Measurements from ENCODE around the gene VTN.

VTN gene, protein sequence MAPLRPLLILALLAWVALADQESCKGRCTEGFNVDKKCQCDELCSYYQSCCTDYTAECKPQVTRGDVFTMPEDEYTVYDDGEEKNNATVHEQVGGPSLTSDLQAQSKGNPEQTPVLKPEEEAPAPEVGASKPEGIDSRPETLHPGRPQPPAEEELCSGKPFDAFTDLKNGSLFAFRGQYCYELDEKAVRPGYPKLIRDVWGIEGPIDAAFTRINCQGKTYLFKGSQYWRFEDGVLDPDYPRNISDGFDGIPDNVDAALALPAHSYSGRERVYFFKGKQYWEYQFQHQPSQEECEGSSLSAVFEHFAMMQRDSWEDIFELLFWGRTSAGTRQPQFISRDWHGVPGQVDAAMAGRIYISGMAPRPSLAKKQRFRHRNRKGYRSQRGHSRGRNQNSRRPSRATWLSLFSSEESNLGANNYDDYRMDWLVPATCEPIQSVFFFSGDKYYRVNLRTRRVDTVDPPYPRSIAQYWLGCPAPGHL

DNA sequence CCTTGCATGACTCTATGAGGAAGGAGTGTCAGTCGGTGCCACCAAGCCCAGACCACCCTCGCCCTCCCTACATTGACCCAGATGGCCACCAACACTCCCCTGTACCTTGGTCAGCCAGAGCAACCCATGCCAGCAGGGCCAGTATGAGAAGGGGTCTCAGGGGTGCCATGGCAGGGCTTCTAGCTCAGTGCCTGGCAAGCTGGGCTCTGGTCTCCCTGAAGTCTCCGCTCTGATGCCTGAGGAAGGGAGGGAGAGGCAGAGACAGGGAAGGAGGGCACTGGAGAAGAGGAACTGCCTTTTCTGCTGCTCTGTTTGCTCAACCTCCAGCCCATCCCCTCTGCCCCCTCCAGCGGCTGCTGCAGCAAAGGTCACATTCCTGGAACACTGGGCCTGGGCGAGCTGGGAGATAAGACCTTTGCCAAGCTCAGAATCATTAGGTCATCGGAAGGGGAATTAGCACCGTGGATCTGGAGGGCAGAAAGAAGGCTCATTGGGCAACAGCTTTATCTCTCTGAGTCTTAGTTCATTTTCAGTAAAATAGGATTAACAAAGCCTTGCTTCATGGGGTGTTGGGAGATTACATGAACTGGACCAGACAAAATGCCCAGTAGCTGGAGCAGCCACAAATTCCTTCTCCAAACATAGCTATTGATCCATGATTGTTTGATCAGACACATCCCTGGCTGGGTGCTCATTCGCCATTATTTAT, at the start of gene VTN:
TSS of gene VTN (minus strand) at position 273 of the 709 bp plus-strand sequence. CDS start at position 169, 104 bp downstream.
- Histone ChIP-seq H3K36me3 (peaks cover 0 to 17% (median 6%) of the 10 kb centered on the region in 3 donors), H3K27ac (peak within 1 kb of the TSS; percentile 72 to 77), H3K9me3 (no peaks in the 10 kb centered on the region), H3K27me3 (no peaks in the 10 kb centered on the region), H3K4me3 (peak within 1 kb of the TSS; percentile 55 to 65), H3K4me1 (peaks cover 6 to 30% (median 23%) of the 10 kb centered on the region in 4 donors)
- intact Hi-C loops (cut with DNase I; ENCODE audit: low total_unique reads): no loop called here
- TF ChIP-seq, protein P1, sequence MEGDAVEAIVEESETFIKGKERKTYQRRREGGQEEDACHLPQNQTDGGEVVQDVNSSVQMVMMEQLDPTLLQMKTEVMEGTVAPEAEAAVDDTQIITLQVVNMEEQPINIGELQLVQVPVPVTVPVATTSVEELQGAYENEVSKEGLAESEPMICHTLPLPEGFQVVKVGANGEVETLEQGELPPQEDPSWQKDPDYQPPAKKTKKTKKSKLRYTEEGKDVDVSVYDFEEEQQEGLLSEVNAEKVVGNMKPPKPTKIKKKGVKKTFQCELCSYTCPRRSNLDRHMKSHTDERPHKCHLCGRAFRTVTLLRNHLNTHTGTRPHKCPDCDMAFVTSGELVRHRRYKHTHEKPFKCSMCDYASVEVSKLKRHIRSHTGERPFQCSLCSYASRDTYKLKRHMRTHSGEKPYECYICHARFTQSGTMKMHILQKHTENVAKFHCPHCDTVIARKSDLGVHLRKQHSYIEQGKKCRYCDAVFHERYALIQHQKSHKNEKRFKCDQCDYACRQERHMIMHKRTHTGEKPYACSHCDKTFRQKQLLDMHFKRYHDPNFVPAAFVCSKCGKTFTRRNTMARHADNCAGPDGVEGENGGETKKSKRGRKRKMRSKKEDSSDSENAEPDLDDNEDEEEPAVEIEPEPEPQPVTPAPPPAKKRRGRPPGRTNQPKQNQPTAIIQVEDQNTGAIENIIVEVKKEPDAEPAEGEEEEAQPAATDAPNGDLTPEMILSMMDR (IDR thresholded peaks at IDR 0.05): no peak
- DNase-seq: peak in 1 of 2 donors; percentile 38

DNA sequence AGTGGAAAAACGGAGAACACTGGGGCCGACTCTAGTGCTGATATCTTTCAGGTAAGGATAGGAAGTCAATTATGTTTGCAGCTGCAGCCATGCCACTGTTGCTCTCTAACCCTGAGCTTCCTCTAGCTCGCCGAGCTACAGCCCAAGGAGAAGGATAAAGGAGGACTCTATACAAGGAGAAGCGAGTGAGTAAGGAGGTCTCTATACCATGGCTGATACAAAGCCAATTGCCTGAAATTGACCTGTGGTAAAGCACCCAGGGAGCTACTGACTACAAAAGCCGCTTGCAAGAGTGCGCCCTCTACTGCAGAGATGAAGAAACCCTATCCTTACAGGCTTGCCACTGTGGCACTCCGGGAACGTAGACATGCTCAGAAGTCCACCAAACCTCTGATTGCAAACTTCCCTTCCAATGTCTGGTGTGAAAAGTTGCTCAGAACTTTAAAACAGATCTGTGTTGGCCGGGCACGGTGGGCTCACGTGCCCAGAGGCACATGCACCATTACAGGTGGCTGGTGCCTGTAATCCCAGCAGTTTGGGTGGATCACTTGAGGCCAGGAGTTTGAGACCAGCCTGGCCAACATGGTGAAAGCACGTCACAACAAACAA, 46.7 kb upstream of the VTN start:
- Histone ChIP-seq H3K27ac (no peak overlapping the region), H3K36me3 (no peaks in the 10 kb centered on the region), H3K9me3 (no peaks in the 10 kb centered on the region), H3K27me3 (peaks cover 0 to 39% of the 10 kb centered on the region in 2 donors), H3K4me1 (no peaks in the 10 kb centered on the region), H3K4me3 (no peak overlapping the region)
- DNase-seq: peak in 1 of 2 donors; percentile 43
- TF ChIP-seq, protein P1 (IDR thresholded peaks at IDR 0.05): peak; percentile 18 to 38
- intact Hi-C loops (cut with DNase I; ENCODE audit: low total_unique reads): no loop called here

DNA sequence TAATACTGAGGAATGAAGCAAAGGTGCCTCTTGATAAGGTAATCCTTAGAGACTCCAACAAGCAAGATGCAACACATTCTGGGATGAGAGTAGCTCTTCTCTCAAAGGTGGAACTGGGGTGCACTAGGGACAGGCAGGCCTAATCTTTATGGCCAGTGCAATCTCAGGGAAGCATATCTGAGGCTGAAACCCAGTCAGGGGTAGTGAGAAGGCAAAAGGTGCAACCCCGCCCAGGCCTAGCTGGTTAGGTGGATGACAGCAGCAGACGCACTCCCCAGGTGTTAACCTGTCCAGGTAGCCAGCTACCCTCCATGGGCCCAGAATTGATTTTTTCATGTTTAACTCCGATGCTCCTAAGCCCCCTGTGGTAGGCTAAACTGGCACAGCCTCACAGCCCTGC, 45.8 kb upstream of the VTN start:
- intact Hi-C loops (cut with DNase I; ENCODE audit: low total_unique reads): no loop called here

DNA sequence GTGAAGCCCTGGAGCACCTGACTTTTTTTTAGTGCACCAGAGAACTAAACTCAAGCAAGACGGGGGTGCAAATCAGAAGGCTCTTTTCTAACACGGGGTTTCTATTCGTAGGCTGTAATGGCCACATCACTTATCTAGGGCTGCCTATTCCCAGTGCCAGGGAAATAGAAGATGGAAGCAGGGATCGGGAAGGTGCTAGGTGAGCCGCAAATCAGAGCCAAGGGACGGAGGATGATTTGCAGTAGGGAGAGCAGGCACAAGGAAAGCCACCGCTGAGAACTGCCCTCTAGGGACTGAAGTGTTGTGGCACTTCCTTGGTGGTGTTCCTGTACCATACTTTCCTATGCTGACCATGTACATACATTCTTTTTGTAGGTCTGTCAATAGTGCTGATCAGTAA, 43.7 kb upstream of the VTN start:
- no peaks in the 10 kb centered on the region for H3K36me3 ChIP-seq
- peaks cover 0 to 26% of the 10 kb centered on the region in 2 donors for H3K27me3 ChIP-seq
- no peaks in the 10 kb centered on the region for H3K4me1 ChIP-seq
- TF ChIP-seq, protein P1 (IDR thresholded peaks at IDR 0.05): no peak
- no peak overlapping the region for H3K27ac ChIP-seq
- no peak for DNase-seq
- no peak overlapping the region for H3K4me3 ChIP-seq
- intact Hi-C loops (cut with DNase I; ENCODE audit: low total_unique reads): no loop called here
- no peaks in the 10 kb centered on the region for H3K9me3 ChIP-seq

More for the DNA sequence above, 45.8 kb upstream of the VTN start:
- no peak for DNase-seq
- TF ChIP-seq, protein P1 (IDR thresholded peaks at IDR 0.05): no peak
- Histone ChIP-seq H3K4me1 (no peaks in the 10 kb centered on the region), H3K9me3 (no peaks in the 10 kb centered on the region), H3K36me3 (no peaks in the 10 kb centered on the region), H3K27ac (no peak overlapping the region), H3K4me3 (no peak overlapping the region), H3K27me3 (peaks cover 0 to 42% of the 10 kb centered on the region in 2 donors)

DNA sequence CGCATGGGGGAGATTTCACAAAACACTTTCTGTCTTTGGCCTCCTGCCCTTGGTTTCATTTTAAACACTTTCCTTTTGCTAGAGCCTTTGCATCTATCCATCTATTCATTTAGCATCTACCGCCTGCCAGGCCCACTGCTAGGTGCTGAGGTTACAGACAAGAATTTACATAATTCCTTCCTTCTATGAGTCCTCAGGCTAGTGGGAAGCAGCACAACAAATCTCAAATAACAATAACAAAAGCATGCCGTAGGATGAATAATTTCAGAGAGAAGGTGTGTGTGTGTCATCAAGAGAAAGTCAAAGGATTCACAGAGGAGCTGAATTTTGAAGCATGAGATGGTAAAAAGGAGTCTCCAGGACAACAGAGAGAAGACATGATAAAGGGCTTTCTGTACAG, 42.0 kb upstream of the VTN start:
- no peak overlapping the region for H3K4me3 ChIP-seq
- TF ChIP-seq, protein P1 (IDR thresholded peaks at IDR 0.05): no peak
- intact Hi-C loops (cut with DNase I; ENCODE audit: low total_unique reads): no loop called here
- H3K27ac ChIP-seq: no peak overlapping the region
- H3K4me1 ChIP-seq: no peaks in the 10 kb centered on the region
- H3K36me3 ChIP-seq: no peaks in the 10 kb centered on the region
- DNase-seq: no peak
- no peaks in the 10 kb centered on the region for H3K9me3 ChIP-seq
- peaks cover 0 to 23% of the 10 kb centered on the region in 2 donors for H3K27me3 ChIP-seq

Data from tibial artery (tissue), 4 donors.